ENCODE measurements around the gene CYP26B1.
A peak's percentile ranks its signal among the peaks of the same experiment; 100 is the strongest.

CYP26B1 gene

GRCh38 chr2:72130659-72131360 is 16.9 kb downstream of the CYP26B1 start:
- DNase-seq (ENCODE audit: low read depth, low spot score): no peak

GRCh38 chr2:72129681-72130340 is 17.9 kb downstream of the CYP26B1 start:
- no peak for DNase-seq (ENCODE audit: low read depth, low spot score)

DNA sequence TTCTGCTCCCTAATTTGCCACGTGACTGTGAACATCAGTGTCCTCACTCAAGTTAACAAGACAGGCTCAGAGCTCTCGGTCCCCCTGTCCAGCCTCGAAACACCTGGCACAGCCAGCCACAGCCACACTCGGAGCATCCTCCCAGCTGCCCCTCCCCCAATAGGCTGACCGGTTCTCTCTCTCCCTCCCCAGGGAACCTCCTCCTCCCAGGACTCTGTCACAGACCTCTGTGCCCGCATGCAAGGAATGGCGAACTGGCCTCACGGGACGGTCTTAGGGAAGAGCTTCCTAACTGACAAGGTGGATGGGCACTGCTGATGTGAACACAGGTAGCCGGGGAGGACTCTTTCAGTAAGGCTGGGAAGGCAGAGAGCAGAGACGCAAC is 18.8 kb downstream of the CYP26B1 start:
- DNase-seq (ENCODE audit: low read depth, low spot score): no peak

DNA sequence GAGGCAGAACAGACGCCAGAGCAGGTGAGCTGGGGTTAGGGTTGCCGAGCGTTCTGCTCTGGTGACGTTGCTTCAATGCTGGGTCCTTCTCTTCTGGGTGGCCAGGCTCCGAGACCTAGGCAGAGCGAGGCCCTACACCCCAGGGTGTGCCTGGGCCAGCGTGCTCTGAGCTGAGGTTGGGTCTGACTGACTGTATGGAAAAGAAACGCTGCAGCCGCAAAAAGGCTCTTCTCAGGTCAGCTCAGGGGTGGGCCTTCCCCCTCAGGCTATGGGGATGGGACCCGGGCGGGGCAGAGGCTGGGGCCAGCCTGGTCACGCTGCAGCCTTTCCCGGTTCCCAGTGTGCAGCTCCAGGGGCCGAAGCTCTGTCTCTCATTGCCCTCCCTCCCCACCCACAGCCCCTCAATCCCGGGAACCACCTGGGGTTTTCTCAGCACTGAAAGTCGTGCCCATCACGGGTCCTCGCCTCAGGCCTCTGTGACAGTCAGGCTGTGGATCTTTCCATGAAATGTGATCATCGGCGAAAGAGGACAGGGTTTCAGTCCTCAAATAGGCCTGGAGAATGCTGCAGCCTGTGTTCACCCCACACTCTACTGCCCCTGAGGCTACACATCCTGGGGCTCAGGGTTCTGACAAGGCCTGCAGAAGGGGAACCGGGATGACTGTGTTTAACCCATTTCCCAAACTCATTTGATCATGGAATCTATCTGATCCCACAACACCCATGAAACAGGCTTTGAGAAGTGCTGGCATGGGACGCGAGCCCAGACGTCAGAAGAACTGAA is 19.4 kb downstream of the CYP26B1 start:
- no peak for DNase-seq (ENCODE audit: low read depth, low spot score)

GRCh38 chr2:72127401-72128058 is 20.1 kb downstream of the CYP26B1 start:
- no peak for DNase-seq (ENCODE audit: low read depth, low spot score)

DNA sequence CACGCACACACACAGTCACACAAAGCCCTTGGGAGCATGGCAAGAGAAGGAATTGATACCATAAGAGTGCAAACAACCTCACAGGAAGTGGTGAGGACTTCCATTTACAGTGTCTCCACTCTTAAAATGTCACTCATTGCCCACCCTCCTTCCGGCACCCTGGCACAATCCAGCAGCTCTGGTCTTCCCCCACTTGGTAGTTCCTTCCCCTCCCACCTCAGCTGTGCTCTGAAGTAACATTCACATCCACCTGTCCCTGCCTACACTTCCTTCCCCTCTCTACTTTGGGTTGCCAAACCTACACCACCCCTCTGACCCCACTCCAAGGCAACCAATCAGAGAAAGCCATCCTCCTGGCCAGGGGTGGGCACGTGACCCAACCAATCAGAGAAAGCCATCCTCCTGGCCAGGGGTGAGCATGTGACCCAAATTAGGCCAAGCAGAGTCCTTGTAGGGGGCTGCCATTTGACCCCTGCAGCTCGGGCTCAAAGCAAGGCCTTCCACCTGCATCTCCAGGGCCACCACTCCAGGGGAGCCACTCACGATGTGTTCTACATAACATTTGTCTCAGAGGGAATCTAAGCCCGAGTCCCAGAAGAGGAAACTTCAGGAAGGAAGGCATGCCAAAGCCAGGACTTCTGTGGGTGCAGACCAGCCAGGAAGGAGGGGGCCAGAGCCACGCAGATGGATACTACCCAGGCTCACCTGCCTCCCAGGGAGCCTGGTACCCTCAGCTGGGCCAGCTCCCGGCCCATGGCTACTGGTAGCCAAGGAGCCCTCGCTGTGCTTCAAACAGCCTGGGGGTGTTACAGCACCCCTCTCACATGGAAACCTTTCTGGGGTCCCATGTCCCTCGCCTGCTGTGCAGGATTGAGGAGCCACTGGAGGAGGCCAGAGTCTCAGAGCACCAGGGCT is 21.2 kb downstream of the CYP26B1 start:
- no peak for DNase-seq (ENCODE audit: low read depth, low spot score)

DNA sequence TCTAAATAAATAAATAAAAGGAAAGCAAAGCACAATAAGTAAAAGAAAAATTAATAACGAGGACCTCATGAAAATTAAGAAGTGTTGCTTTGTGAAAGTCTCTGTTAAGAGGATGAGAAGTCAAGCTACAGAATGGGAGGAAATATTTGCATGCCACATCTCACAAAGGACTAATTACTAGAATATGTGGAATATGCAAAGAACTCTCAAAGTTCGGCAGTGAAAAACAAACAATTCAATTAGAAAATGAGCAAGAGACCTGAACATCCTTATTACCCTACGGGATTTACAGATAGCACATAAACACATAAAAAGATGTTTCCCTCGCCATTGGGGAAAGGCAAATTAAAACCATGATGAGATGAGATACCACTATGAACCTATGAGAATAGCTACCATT is 23.3 kb downstream of the CYP26B1 start:
- DNase-seq (ENCODE audit: low read depth, low spot score): no peak

GRCh38 chr2:72121153-72121552 is 26.5 kb downstream of the CYP26B1 start:
- no peak for DNase-seq (ENCODE audit: low read depth, low spot score)

DNA sequence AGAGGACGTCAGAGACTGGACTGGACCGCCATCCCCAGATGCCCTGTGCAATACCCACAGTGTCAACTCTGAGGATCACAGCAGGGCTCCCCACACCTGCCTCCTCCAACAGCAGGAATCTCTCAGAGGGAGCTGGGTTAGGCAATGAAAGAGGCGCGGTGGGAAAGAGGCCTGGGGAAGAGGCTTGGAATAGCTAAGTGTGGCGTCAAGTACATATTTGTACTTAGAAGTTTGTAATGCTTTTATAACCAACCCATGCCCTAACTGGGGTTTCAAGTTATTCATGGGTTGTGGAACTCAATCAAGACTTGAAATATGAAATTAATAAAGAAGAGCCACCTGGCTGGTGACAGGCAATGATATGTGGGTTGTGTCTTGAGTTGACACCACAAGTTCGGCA is 28.7 kb downstream of the CYP26B1 start:
- no peak for DNase-seq (ENCODE audit: low read depth, low spot score)

- DNase-seq (ENCODE audit: low read depth, low spot score): no peak
Measured at GRCh38 chr2:72118386-72118785, 29.3 kb downstream of the CYP26B1 start.

DNA sequence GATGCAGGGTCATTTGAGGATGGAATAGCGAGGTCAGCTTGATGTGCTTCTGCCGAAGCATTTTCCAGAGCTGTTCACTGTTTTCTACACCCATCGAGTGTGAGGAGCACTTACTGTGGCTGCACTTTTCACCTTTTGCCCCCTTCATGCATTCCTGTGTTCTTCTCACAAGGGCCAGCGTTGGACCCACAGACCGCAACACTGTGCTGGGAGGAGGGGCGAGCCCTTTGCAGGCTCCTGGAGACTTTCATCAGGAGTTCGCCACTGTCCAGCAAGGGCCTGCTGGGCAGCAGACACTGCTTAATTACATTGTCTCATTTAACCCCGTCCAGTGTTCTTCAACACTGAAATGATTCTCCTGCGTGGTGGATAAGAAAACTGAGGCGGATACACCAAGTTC is 29.9 kb downstream of the CYP26B1 start:
- no peak for DNase-seq (ENCODE audit: low read depth, low spot score)

- no peak for DNase-seq (ENCODE audit: low read depth, low spot score)
Measured at GRCh38 chr2:72117029-72117428, 30.6 kb downstream of the CYP26B1 start.

DNA sequence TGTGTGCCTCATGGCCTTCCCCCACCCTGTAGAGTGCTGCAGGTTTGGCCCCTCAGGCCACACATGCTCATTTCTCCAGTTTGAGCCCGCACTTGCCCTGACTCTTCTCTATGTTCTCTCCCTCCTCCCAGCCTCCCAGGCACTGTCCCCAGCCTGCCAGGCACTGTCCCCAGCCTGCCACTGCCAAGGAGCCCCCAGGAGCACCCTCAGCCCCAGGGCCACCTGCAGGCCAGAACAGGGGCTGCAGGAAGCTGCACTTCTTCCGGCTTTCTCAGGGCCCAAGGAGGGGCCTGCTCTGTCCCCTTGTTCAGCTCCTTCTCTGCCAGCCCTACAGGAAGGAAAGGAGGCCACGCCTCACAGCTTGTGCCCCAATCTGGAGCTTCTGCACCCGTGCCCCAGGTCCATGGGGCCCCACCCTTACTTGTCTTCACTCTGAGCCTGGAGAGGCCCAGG is 31.6 kb downstream of the CYP26B1 start:
- DNase-seq (ENCODE audit: low read depth, low spot score): peak; percentile 76

GRCh38 chr2:72115110-72116080 is 32.3 kb downstream of the CYP26B1 start:
- DNase-seq (ENCODE audit: low read depth, low spot score): peak; percentile 96

DNA sequence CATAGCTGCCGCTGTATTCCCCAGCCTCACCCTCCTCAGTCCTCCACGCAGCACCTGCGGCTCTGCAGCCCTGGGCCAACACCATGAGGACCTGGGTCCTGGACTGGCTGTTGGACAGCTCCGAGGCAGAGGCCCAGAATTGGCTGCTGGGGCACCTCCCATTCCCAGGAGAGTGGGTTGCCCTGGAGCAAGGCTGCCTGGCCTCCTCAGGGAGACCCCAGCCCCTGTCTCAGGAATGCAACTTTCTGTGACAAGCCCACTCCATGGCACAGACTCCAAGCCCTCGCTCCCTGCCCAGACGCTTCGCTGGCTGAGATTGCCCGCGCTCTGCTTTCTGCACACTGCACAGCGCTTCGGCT is 33.0 kb downstream of the CYP26B1 start:
- peak; percentile 73 for DNase-seq (ENCODE audit: low read depth, low spot score)

DNA sequence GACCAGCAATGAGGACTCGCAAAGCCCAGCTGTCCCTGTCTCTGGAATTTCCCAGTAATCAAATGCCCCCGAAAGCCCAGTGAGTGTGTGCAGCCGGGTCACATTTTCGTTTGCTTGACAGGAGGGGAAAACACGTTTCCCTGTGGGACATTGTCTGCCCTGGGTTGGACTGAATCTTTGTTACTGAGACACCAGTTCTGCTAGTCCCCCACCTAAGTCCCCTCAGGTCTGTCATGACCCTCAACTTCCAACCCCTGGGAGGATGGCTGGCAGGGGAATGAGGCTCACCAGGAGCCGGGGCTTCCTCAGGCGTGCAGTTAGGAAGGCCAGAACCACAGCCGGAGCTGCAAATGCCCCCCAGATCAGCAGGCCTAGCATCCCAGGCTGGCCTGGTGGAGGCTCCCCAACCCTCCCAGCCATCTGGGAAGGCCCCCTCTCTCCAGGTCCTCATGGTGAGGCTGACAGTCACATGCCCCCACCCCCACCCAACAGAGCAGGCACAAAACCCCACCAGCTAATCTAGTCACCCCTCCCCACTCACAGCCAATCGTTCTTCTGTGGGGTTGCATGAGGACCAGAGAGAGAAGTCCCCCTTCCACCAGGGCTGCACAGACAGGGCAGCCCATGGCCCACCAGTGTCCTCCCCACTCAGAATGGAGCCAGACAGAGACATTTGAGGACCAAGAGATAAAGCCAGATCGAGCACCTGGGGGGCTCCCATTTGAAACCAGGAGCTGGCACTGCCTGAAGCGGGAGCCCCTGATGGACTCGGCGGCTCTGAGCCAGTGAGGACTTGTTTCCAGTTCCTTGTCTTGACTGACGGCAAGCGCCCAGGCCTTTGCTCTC is 33.6 kb downstream of the CYP26B1 start:
- DNase-seq (ENCODE audit: low read depth, low spot score): no peak

DNA sequence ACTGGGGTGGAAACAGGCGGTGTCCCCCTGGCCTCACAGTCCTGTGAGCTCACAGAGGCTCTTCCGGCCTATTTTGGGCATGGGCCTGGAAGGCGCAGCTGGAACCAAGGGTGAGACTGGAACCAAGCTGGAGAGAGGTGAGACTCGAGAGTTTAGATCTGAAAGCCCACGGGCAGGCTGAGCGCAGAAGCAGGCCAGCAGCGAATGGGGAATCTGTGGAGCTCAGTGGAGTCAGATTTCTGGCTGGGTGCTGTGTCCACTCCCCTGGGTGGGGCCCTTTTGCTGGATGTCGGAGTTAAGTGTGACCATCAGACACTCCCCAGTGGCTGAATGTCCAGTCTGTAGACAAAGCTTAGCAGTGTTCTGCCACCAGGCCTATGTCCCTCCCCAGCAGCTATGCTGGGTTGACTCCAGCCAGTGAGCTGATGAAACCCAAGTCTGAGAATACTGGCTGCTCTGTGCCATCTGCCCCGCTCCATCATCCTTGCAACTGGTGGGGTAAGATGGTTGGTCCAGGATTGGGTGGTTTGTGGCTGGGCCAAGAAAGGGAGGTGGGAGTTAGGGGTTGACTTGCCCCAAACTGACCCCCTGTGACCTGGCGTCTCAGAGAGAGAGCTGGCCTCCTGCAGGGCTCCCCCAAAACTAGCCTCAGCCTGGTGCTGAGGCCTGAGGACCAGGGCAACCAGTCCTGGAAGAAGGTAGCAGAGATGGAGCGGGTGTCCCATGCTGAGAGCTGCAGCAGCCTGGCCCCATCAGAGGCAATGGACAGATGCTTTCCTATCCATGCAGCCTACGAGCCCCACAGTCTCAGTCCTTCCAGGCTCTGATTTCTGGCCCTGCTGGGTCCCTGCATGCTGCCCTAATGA is 34.4 kb downstream of the CYP26B1 start:
- DNase-seq (ENCODE audit: low read depth, low spot score): no peak

DNA sequence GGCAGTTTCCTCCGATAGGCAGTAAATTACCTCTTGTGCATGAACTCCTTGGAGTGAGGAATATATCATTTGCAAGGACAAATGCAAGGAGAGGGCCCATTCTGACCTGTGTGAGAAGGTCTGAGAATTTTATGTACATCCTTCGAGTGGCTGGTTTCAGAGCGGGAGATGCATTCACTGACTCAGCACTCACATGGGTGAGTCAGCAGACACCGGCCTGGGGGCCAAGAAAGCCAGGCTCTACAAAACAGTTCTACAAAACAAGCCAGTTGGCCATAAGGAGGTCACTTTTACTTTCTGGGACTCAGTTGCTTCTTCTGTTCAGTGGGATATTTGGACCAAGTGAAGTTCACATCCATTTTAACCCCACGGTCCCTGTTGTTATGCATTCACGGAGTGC is 35.3 kb downstream of the CYP26B1 start:
- no peak for DNase-seq (ENCODE audit: low read depth, low spot score)

Data from ELF-1 (cell line).